B cell (primary cell): ENCODE measurements around the gene SLC35G2. TPM values are rescaled to one million over a fixed set of nuclear protein-coding genes. Genes with fewer than 3 reads are reported as not detected.

ENCODE experiments used
- ATAC-seq: fragments of 200-7000 bp; cut with Tn5 transposase; one replicate; pipeline ENCODE4 v1.10.0; 2021; ENCODE audit warnings: low read depth, mild to moderate bottlenecking, moderate number of reproducible peaks, moderate library complexity
- CTCF ChIA-PET: fragments of 350-600 bp; sonication (Branson Sonifier 250); formaldehyde crosslinking; loops from one replicate; lab custom pipeline; 2021; ENCODE audit warnings: antibody characterized with exemption, inconsistent platforms; lab: Charles Lee
- POLR2A ChIA-PET: fragments of 350-600 bp; sonication (Branson Sonifier 250); formaldehyde crosslinking; loops from one replicate; lab custom pipeline; 2021; ENCODE audit warnings: antibody characterized with exemption; lab: Charles Lee
- DNase-seq: peaks from one replicate; pipeline ENCODE4 v3.0.0; 2013
- H2AFZ ChIP-seq: 2 replicates; pipeline ENCODE4 v1.6.1; 2012; ENCODE audit warnings: mild to moderate bottlenecking, low read depth, low read length; ENCODE audit not compliant: insufficient read depth, poor library complexity, severe bottlenecking
- H3K27ac ChIP-seq, 2 donors: 1 replicate in 1 of 2; 2 replicates in 1 of 2; pipeline ENCODE4 v1.5.1; 2012 to 2013; ENCODE audit warnings: low read length in 2 of 2, mild to moderate bottlenecking in 2 of 2, moderate library complexity in 1 of 2
- H3K27me3 ChIP-seq, 4 experiments: fragments of 200-600 bp in 1 of 4; sonication (generic) in 1 of 4; replicated peaks in 1 of 4; 1 replicate in 2 of 4; 2 replicates in 2 of 4; pipeline versions ENCODE4 v1.6.1 to v1.7.0; 2013 to 2016; ENCODE audit warnings: low read length in 3 of 4, mild to moderate bottlenecking in 2 of 4, mixed read lengths in 1 of 4, moderate library complexity in 1 of 4; ENCODE audit not compliant: insufficient read depth in 4 of 4, control insufficient read depth in 3 of 4; ENCODE audit errors: control extremely low read depth in 1 of 4
- H3K36me3 ChIP-seq, 2 experiments: replicated peaks in 1 of 2; 1 replicate in 1 of 2; 2 replicates in 1 of 2; pipeline versions ENCODE4 v1.6.1 to v1.7.1; 2013; ENCODE audit warnings: low read length in 1 of 2; ENCODE audit not compliant: insufficient read depth in 2 of 2, control insufficient read depth in 1 of 2; ENCODE audit errors: control extremely low read depth in 1 of 2, extremely low read depth in 1 of 2
- H3K4me1 ChIP-seq, 2 donors: fragments of 200-600 bp in 1 of 2; sonication (generic) in 1 of 2; 1 replicate in 1 of 2; 2 replicates in 1 of 2; pipeline versions ENCODE4 v1.5.1 to v1.6.1; 2013 to 2017; ENCODE audit warnings: low read length in 2 of 2; ENCODE audit not compliant: control insufficient read depth in 2 of 2, insufficient read depth in 2 of 2
- H3K4me2 ChIP-seq: replicated peaks from 2 replicates; pipeline ENCODE3; 2012; ENCODE audit warnings: mild to moderate bottlenecking, low read depth, low read length; ENCODE audit not compliant: poor library complexity, severe bottlenecking
- H3K4me3 ChIP-seq, 5 experiments: fragments of 200-600 bp in 1 of 5; sonication (generic) in 1 of 5; 1 replicate in 3 of 5; 2 replicates in 2 of 5; pipeline versions ENCODE4 v1.5.1 to v1.7.0; 2011 to 2016; ENCODE audit warnings: low read length in 4 of 5, mild to moderate bottlenecking in 4 of 5, low read depth in 2 of 5, control low read depth in 1 of 5, moderate library complexity in 1 of 5; ENCODE audit not compliant: insufficient read depth in 1 of 5; ENCODE audit errors: control extremely low read depth in 1 of 5, extremely low read depth in 1 of 5
- H3K79me2 ChIP-seq: fragments of 200-600 bp; sonication (generic); one replicate; pipeline ENCODE4 v1.6.0; 2016; ENCODE audit warnings: low read length; ENCODE audit not compliant: control insufficient read depth, insufficient read depth
- H3K9ac ChIP-seq: fragments of 200-600 bp; sonication (generic); 2 replicates; pipeline ENCODE4 v1.6.1; 2017; ENCODE audit warnings: mild to moderate bottlenecking, low read length, moderate library complexity
- H3K9me3 ChIP-seq, 3 donors: one replicate each; pipeline versions ENCODE4 v1.6.1 to v1.7.1; 2013; ENCODE audit warnings: low read length in 2 of 3; ENCODE audit not compliant: control insufficient read depth in 2 of 3, insufficient read depth in 1 of 3; ENCODE audit errors: control extremely low read depth in 1 of 3
- H4K20me1 ChIP-seq: 2 replicates; pipeline ENCODE4 v1.6.0; 2012; ENCODE audit warnings: mild to moderate bottlenecking, low read length; ENCODE audit not compliant: insufficient read depth, control insufficient read depth, poor library complexity, severe bottlenecking
- H3K27ac Mint-ChIP-seq: one replicate; pipeline ENCODE4 v1.8.0; 2021; ENCODE audit warnings: mixed read lengths
- H3K27me3 Mint-ChIP-seq: one replicate; pipeline ENCODE4 v1.8.0; 2021; ENCODE audit warnings: mixed read lengths
- H3K4me1 Mint-ChIP-seq: one replicate; pipeline ENCODE4 v1.8.0; 2021; ENCODE audit warnings: mixed read lengths
- H3K4me3 Mint-ChIP-seq: one replicate; pipeline ENCODE4 v1.8.0; 2021; ENCODE audit warnings: mixed read lengths
- H3K9me3 Mint-ChIP-seq: one replicate; pipeline ENCODE4 v1.8.0; 2022; ENCODE audit warnings: mixed read lengths; ENCODE audit not compliant: insufficient read depth
- CTCF ChIP-seq: fragments of 200-600 bp; IDR thresholded peaks from one replicate; pipeline ENCODE4 v1.8.0; 2022; ENCODE audit warnings: antibody characterized with exemption, mild to moderate bottlenecking
- EZH2 ChIP-seq: IDR thresholded peaks from 2 replicates; pipeline ENCODE4 v1.6.1; 2012; ENCODE audit warnings: borderline replicate concordance, low read depth, mild to moderate bottlenecking, moderate library complexity, low read length; ENCODE audit not compliant: insufficient read depth, poor library complexity, severe bottlenecking
- WGBS: methylation state at CpG from one replicate; pipeline ENCODE4 v1.1.5; 2013; ENCODE audit warnings: missing lambda C conversion rate; ENCODE audit not compliant: insufficient coverage; 5-methylcytosine and 5-hydroxymethylcytosine counted together
- intact Hi-C: fragments of 100-400 bp; cut with micrococcal nuclease; formaldehyde crosslinking; loops from one replicate; pipeline ENCODE4 v1.10.0; 2022
- polyA plus RNA-seq: library from polyadenylated mRNA; depleted of rRNA; stranded (reverse); fragments of >200 nt; gene quantifications from 2 replicates; pipeline ENCODE4 v1.2.3, GENCODE V29; 2012
- total RNA-seq, 2 donors: library from RNA; stranded (reverse); fragments of 120-200 nt in 1 of 2; gene quantifications; 1 replicate in 1 of 2; 2 replicates in 1 of 2; pipeline versions ENCODE4 v1.2.3 to v1.2.4, GENCODE V29; 2013 to 2022

SLC35G2 gene
- total and polyA plus RNA-seq, 2 donors (not counting 1 experiment from before 2014, with no cell fraction given): 0.07 to 9.4 TPM

- Histone ChIP-seq H2AFZ (no peak overlapping the region), H3K36me3 (peaks cover 0 to 7% of the 10 kb centered on the region in 2 experiments), H3K9ac (no peak overlapping the region), H3K27ac (peak overlapping the region in 1 of 2 donors; percentile 36), H3K4me2 (no peak overlapping the region), H3K9me3 (peaks cover 0 to 5% (median 4%) of the 10 kb centered on the region in 3 donors), H3K4me3 (no peak overlapping the region), H3K79me2 (peaks cover 91% of the 10 kb centered on the region), H3K27me3 (no peaks in the 10 kb centered on the region), H3K4me1 (peaks cover 23 to 58% of the 10 kb centered on the region in 2 donors), H4K20me1 (peaks cover 23% of the 10 kb centered on the region)
- Mint-ChIP-seq H3K4me1 (peaks cover 72% of the 10 kb centered on the region), H3K9me3 (no peaks in the 10 kb centered on the region), H3K27me3 (no peaks in the 10 kb centered on the region), H3K27ac (peak overlapping the region; percentile 44), H3K4me3 (peak overlapping the region; percentile 30)
- intact Hi-C loops: no loop called here
- ChIA-PET POLR2A (no interaction called here), CTCF (interaction anchor here (0.6 to 1.7 kb wide), 2 partner anchors 145 to 146 kb away, joined by 3 to 4 read pairs; partner anchors contain the start of gene STAG1)
- no peak for ATAC-seq
- no peak for DNase-seq
- TF ChIP-seq CTCF (no peak), EZH2 (no peak)
- 80% methylated on average over 3 of the region's 4 CpGs for WGBS
Observed at GRCh38 chr3:136898549-136898948, 79.6 kb downstream of the SLC35G2 start.

- H3K79me2 ChIP-seq: peaks cover 91% of the 10 kb centered on the region
- CTCF ChIA-PET: interaction anchor here (0.6 to 1.7 kb wide), 2 partner anchors 145 to 146 kb away, joined by 3 to 4 read pairs; partner anchors contain the start of gene STAG1
- H3K4me1 ChIP-seq: peaks cover 19 to 54% of the 10 kb centered on the region in 2 donors
- no peaks in the 10 kb centered on the region for H3K27me3 ChIP-seq
- POLR2A ChIA-PET: no interaction called here
- intact Hi-C loops: no loop called here
- H3K36me3 ChIP-seq: peaks cover 0 to 7% of the 10 kb centered on the region in 2 experiments
- TF ChIP-seq CTCF: no peak
- no peak for TF ChIP-seq EZH2
- ATAC-seq (no peak), DNase-seq (no peak)
- peaks cover 0 to 9% (median 9%) of the 10 kb centered on the region in 3 donors for H3K9me3 ChIP-seq
- H3K4me2 ChIP-seq: no peak overlapping the region
- Mint-ChIP-seq H3K27ac (peak overlapping the region; percentile 44), H3K4me3 (no peak overlapping the region), H3K27me3 (no peaks in the 10 kb centered on the region), H3K4me1 (peaks cover 68% of the 10 kb centered on the region), H3K9me3 (peaks cover 3% of the 10 kb centered on the region)
- H3K9ac ChIP-seq: no peak overlapping the region
- peaks cover 19% of the 10 kb centered on the region for H4K20me1 ChIP-seq
- 91% methylated on average over 1 of the region's 2 CpGs for WGBS
- peak overlapping the region in 1 of 2 donors; percentile 36 for H3K27ac ChIP-seq
- no peak overlapping the region for H3K4me3 ChIP-seq
- H2AFZ ChIP-seq: no peak overlapping the region
Observed at GRCh38 chr3:136898954-136899353, 80.0 kb downstream of the SLC35G2 start.
